Measurements from ENCODE around the gene SMYD2. TPM values are rescaled to one million over a fixed set of nuclear protein-coding genes. Genes with fewer than 3 reads are reported as not detected.
"Not testable (repeated sequence)": the region's sequence is repeated elsewhere in the genome, so short reads cannot be mapped to it uniquely, and the experiment has no call there.

The SMYD2 gene
- total RNA-seq, 2 donors from 2014 or later = 28.6 to 34.5 TPM

GRCh38 chr1:214259353-214259977 lies 21.5 kb upstream of the SMYD2 start:
- ATAC-seq (replicated peaks in 1 of 2) (peak; percentile 86 to 91), DNase-seq (peak; percentile 16 to 37)
- Mint-ChIP-seq H3K27me3 (ENCODE audit: low read depth) (peaks cover 60% of the 10 kb centered on the region), H3K4me3 (peak overlapping the region in 1 of 2 donors; percentile 13), H3K9me3 (no peaks in the 10 kb centered on the region), H3K27ac (peak overlapping the region; percentile 2), H3K36me3 (ENCODE audit: insufficient read depth in 2 of 2) (no peaks in the 10 kb centered on the region), H3K4me1 (ENCODE audit: low read depth) (peaks cover 17% of the 10 kb centered on the region)

GRCh38 chr1:214260561-214261205 lies 20.3 kb upstream of the SMYD2 start:
- no peak overlapping the region for H3K27ac Mint-ChIP-seq
- H3K9me3 Mint-ChIP-seq = no peaks in the 10 kb centered on the region
- ATAC-seq (replicated peaks in 1 of 2) (no peak), DNase-seq (no peak)
- no peak overlapping the region for H3K4me3 Mint-ChIP-seq
- no peaks in the 10 kb centered on the region for H3K36me3 Mint-ChIP-seq (ENCODE audit: insufficient read depth in 2 of 2)
- H3K4me1 Mint-ChIP-seq (ENCODE audit: low read depth) = peaks cover 17% of the 10 kb centered on the region
- peaks cover 70% of the 10 kb centered on the region for H3K27me3 Mint-ChIP-seq (ENCODE audit: low read depth)

- ATAC-seq (replicated peaks in 1 of 2) (peak; percentile 79 to 82), DNase-seq (peak; percentile 84 to 85)
- Mint-ChIP-seq H3K4me1 (ENCODE audit: low read depth) (peaks cover 17% of the 10 kb centered on the region), H3K9me3 (no peaks in the 10 kb centered on the region), H3K27ac (peak overlapping the region; percentile 83), H3K36me3 (ENCODE audit: insufficient read depth in 2 of 2) (no peaks in the 10 kb centered on the region), H3K27me3 (ENCODE audit: low read depth) (peaks cover 72% of the 10 kb centered on the region), H3K4me3 (peak overlapping the region in 1 of 2 donors; percentile 71)
Observed at GRCh38 chr1:214261206-214262123, 19.5 kb upstream of the SMYD2 start.

- H3K4me1 Mint-ChIP-seq (ENCODE audit: low read depth) = peaks cover 15% of the 10 kb centered on the region
- ATAC-seq (replicated peaks in 1 of 2) (no peak), DNase-seq (no peak)
- H3K9me3 Mint-ChIP-seq = no peaks in the 10 kb centered on the region
- H3K27me3 Mint-ChIP-seq (ENCODE audit: low read depth) = peaks cover 55% of the 10 kb centered on the region
- no peak overlapping the region for H3K27ac Mint-ChIP-seq
- H3K36me3 Mint-ChIP-seq (ENCODE audit: insufficient read depth in 2 of 2) = no peaks in the 10 kb centered on the region
- no peak overlapping the region for H3K4me3 Mint-ChIP-seq
Observed at GRCh38 chr1:214264196-214264595, 16.8 kb upstream of the SMYD2 start.

- no peaks in the 10 kb centered on the region for H3K9me3 Mint-ChIP-seq
- H3K36me3 Mint-ChIP-seq (ENCODE audit: insufficient read depth in 2 of 2) = no peaks in the 10 kb centered on the region
- H3K4me3 Mint-ChIP-seq = no peak overlapping the region
- ATAC-seq (replicated peaks in 1 of 2) = no peak
- H3K27me3 Mint-ChIP-seq (ENCODE audit: low read depth) = peaks cover 55% of the 10 kb centered on the region
- no peak overlapping the region for H3K27ac Mint-ChIP-seq
- no peak for DNase-seq
- peaks cover 7% of the 10 kb centered on the region for H3K4me1 Mint-ChIP-seq (ENCODE audit: low read depth)
Observed at GRCh38 chr1:214264976-214265375, 16.0 kb upstream of the SMYD2 start.

- DNase-seq = no peak
- Mint-ChIP-seq H3K36me3 (ENCODE audit: insufficient read depth in 2 of 2) (no peaks in the 10 kb centered on the region), H3K4me3 (no peak overlapping the region)
Observed at GRCh38 chr1:214270097-214270650, 10.8 kb upstream of the SMYD2 start.

GRCh38 chr1:214271174-214271858 lies 9.6 kb upstream of the SMYD2 start:
- no peak overlapping the region for H3K27ac Mint-ChIP-seq
- ATAC-seq (replicated peaks in 1 of 2) (no peak), DNase-seq (no peak)
- H3K4me1 Mint-ChIP-seq (ENCODE audit: low read depth) = peaks cover 8% of the 10 kb centered on the region
- H3K27me3 Mint-ChIP-seq (ENCODE audit: low read depth) = peaks cover 32% of the 10 kb centered on the region
- H3K4me3 Mint-ChIP-seq = no peak overlapping the region
- no peaks in the 10 kb centered on the region for H3K36me3 Mint-ChIP-seq (ENCODE audit: insufficient read depth in 2 of 2)
- H3K9me3 Mint-ChIP-seq = no peaks in the 10 kb centered on the region

More at GRCh38 chr1:214270097-214270650, 10.8 kb upstream of the SMYD2 start:
- Mint-ChIP-seq H3K9me3 (no peaks in the 10 kb centered on the region), H3K27ac (no peak overlapping the region), H3K27me3 (ENCODE audit: low read depth) (peaks cover 39% of the 10 kb centered on the region), H3K4me1 (ENCODE audit: low read depth) (peaks cover 8% of the 10 kb centered on the region)
- no peak for ATAC-seq (replicated peaks in 1 of 2)

- no peak for DNase-seq
- ATAC-seq (replicated peaks in 1 of 2) = peak in 1 of 2 donors; percentile 42
- Mint-ChIP-seq H3K4me3 (no peak overlapping the region), H3K27ac (no peak overlapping the region), H3K9me3 (no peaks in the 10 kb centered on the region), H3K36me3 (ENCODE audit: insufficient read depth in 2 of 2) (peaks cover 2% of the 10 kb centered on the region in 2 donors), H3K27me3 (ENCODE audit: low read depth) (peaks cover 32% of the 10 kb centered on the region), H3K4me1 (ENCODE audit: low read depth) (peaks cover 8% of the 10 kb centered on the region)
Observed at GRCh38 chr1:214271995-214272731, 8.8 kb upstream of the SMYD2 start.

- H3K27ac Mint-ChIP-seq = no peak overlapping the region
- ATAC-seq (replicated peaks in 1 of 2) (peak; percentile 58 to 69), DNase-seq (no peak)
- H3K4me1 Mint-ChIP-seq (ENCODE audit: low read depth) = peaks cover 8% of the 10 kb centered on the region
- H3K27me3 Mint-ChIP-seq (ENCODE audit: low read depth) = peaks cover 32% of the 10 kb centered on the region
- no peaks in the 10 kb centered on the region for H3K9me3 Mint-ChIP-seq
- H3K36me3 Mint-ChIP-seq (ENCODE audit: insufficient read depth in 2 of 2) = peaks cover 2% of the 10 kb centered on the region in 2 donors
- H3K4me3 Mint-ChIP-seq = no peak overlapping the region
Observed at GRCh38 chr1:214272964-214273533, 7.9 kb upstream of the SMYD2 start.

GRCh38 chr1:214275700-214276099 lies 5.3 kb upstream of the SMYD2 start:
- not testable (repeated sequence) for H3K36me3 Mint-ChIP-seq (ENCODE audit: insufficient read depth in 2 of 2); H3K9me3 Mint-ChIP-seq; ATAC-seq (replicated peaks in 1 of 2); H3K27ac Mint-ChIP-seq; DNase-seq; H3K4me3 Mint-ChIP-seq
- peaks cover 18% of the 10 kb centered on the region for H3K4me1 Mint-ChIP-seq (ENCODE audit: low read depth)
- H3K27me3 Mint-ChIP-seq (ENCODE audit: low read depth) = peaks cover 22% of the 10 kb centered on the region

- Mint-ChIP-seq H3K36me3 (ENCODE audit: insufficient read depth in 2 of 2) (peaks cover 2% of the 10 kb centered on the region in 2 donors), H3K27me3 (ENCODE audit: low read depth) (peaks cover 14% of the 10 kb centered on the region), H3K27ac (no peak overlapping the region), H3K4me1 (ENCODE audit: low read depth) (peaks cover 20% of the 10 kb centered on the region), H3K4me3 (no peak overlapping the region), H3K9me3 (no peaks in the 10 kb centered on the region)
- DNase-seq (no peak), ATAC-seq (replicated peaks in 1 of 2) (no peak)
Observed at GRCh38 chr1:214276786-214277185, 4.2 kb upstream of the SMYD2 start.
